Measurements from ENCODE around the gene ZNF143. TPM values are rescaled to one million over a fixed set of nuclear protein-coding genes. Genes with fewer than 3 reads are reported as not detected.

Gene ZNF143
- total RNA-seq, 4 donors from 2014 or later, result 33.3 to 42.6 (median 36.9) TPM

- peak; percentile 63 to 86 for ATAC-seq
- no peak for DNase-seq
- intact Hi-C loops (cut with DNase I; ENCODE audit: low total_unique reads) (no loop called here), in situ Hi-C loops (cut with MboI; ENCODE audit: low sequenced_read_pairs in 4 of 4) (loop anchor here in 2 of 4 donors (25.0 kb wide), 1 partner anchor 481 kb away; the partner anchor contains the start of gene NRIP3 (in 2 of the 2))
- Histone ChIP-seq H3K9me3 (no peaks in the 10 kb centered on the region), H3K27me3 (no peaks in the 10 kb centered on the region), H3K36me3 (peaks cover 0 to 52% of the 10 kb centered on the region in 2 donors), H3K4me3 (no peak overlapping the region), H3K27ac (peak overlapping the region in 1 of 4 donors; percentile 26), H3K4me1 (peaks cover 11 to 23% of the 10 kb centered on the region in 2 donors)
- no peak for TF ChIP-seq POLR2A (IDR thresholded peaks at IDR 0.05)
- TF ChIP-seq, protein P1, sequence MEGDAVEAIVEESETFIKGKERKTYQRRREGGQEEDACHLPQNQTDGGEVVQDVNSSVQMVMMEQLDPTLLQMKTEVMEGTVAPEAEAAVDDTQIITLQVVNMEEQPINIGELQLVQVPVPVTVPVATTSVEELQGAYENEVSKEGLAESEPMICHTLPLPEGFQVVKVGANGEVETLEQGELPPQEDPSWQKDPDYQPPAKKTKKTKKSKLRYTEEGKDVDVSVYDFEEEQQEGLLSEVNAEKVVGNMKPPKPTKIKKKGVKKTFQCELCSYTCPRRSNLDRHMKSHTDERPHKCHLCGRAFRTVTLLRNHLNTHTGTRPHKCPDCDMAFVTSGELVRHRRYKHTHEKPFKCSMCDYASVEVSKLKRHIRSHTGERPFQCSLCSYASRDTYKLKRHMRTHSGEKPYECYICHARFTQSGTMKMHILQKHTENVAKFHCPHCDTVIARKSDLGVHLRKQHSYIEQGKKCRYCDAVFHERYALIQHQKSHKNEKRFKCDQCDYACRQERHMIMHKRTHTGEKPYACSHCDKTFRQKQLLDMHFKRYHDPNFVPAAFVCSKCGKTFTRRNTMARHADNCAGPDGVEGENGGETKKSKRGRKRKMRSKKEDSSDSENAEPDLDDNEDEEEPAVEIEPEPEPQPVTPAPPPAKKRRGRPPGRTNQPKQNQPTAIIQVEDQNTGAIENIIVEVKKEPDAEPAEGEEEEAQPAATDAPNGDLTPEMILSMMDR (IDR thresholded peaks at IDR 0.05 in 4 of 5, conservative IDR thresholded peaks at IDR 0.05 in 1 of 5), result no peak
Observed at GRCh38 chr11:9493492-9493891, 32.7 kb downstream of the ZNF143 start.

DNA sequence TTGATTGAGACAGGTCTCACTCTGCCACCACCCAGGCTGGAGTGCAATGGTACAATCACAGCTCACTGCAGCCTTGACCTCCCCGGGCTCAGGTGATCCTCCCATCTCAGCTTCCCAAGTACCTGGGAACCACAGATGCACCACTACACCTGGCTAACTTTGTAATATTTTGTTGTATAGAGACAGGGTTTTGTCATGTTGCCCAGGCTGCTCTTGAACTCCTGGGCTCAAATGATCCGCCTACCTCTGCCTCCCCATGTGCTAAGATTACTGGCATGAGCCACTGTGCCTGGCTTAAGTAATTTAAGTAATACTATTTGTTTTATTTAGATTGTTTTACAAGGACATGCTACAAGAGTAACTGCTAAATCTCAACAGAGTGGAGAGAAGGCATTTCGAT lies 33.5 kb downstream of the ZNF143 start:
- in situ Hi-C loops (cut with MboI; ENCODE audit: low sequenced_read_pairs in 4 of 4) (loop anchor here in 2 of 4 donors (25.0 kb wide), 1 partner anchor 482 kb away; the partner anchor contains the start of gene NRIP3 (in 2 of the 2)), intact Hi-C loops (cut with DNase I; ENCODE audit: low total_unique reads) (no loop called here)
- Histone ChIP-seq H3K27ac (no peak overlapping the region), H3K4me1 (peaks cover 6 to 17% of the 10 kb centered on the region in 2 donors), H3K4me3 (no peak overlapping the region), H3K27me3 (no peaks in the 10 kb centered on the region), H3K9me3 (no peaks in the 10 kb centered on the region), H3K36me3 (peaks cover 0 to 60% of the 10 kb centered on the region in 2 donors)
- ATAC-seq, result no peak
- TF ChIP-seq POLR2A (IDR thresholded peaks at IDR 0.05), result no peak
- TF ChIP-seq, protein P1 (IDR thresholded peaks at IDR 0.05 in 4 of 5, conservative IDR thresholded peaks at IDR 0.05 in 1 of 5), result no peak
- no peak for DNase-seq

- DNase-seq (no peak), ATAC-seq (no peak)
- H3K4me3 ChIP-seq, result no peak overlapping the region
- no peak for TF ChIP-seq POLR2A (IDR thresholded peaks at IDR 0.05)
- TF ChIP-seq, protein P1 (IDR thresholded peaks at IDR 0.05 in 4 of 5, conservative IDR thresholded peaks at IDR 0.05 in 1 of 5), result no peak
- H3K27ac ChIP-seq, result no peak overlapping the region
- H3K36me3 ChIP-seq, result peaks cover 0 to 72% of the 10 kb centered on the region in 2 donors
- H3K27me3 ChIP-seq, result no peaks in the 10 kb centered on the region
- H3K4me1 ChIP-seq, result peaks cover 4 to 7% of the 10 kb centered on the region in 2 donors
- in situ Hi-C loops (cut with MboI; ENCODE audit: low sequenced_read_pairs in 4 of 4) (loop anchor here in 2 of 4 donors (25.0 kb wide), 1 partner anchor 484 kb away; the partner anchor contains the start of gene NRIP3 (in 2 of the 2)), intact Hi-C loops (cut with DNase I; ENCODE audit: low total_unique reads) (no loop called here)
- no peaks in the 10 kb centered on the region for H3K9me3 ChIP-seq
Observed at GRCh38 chr11:9495803-9496514, 35.1 kb downstream of the ZNF143 start.

DNA sequence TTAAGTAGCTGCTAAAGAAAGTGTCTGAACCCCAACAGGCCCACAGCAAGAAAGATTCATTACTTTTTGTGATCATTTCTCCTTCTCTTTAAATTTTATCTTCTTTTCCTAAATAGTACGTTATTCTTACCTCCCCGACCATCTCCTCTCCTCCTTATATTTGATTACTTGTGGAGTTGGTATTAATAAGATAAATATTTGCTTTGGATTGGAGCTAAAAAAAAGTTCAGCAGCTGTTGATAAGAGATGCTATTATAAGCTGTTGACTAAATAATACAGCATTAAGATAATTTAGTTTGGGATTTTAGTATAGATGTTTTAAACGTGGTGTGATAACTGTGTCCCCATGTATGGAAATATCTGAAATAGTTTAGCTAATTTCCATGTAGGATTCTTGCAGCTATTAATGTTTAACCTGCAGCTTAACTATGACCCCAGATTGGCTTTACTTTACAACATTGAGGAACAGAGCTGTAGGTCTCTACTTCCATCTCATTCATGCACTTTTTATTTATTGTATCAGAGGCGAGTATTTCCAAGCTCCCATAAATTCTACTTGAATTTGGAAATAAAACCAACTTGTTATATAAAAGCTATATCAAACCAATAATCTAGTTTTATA lies 37.8 kb downstream of the ZNF143 start:
- Histone ChIP-seq H3K4me1 (peaks cover 4% of the 10 kb centered on the region in 2 donors), H3K36me3 (peaks cover 0 to 81% of the 10 kb centered on the region in 2 donors), H3K27ac (no peak overlapping the region), H3K27me3 (no peaks in the 10 kb centered on the region), H3K9me3 (no peaks in the 10 kb centered on the region), H3K4me3 (no peak overlapping the region)
- ATAC-seq (no peak), DNase-seq (no peak)
- in situ Hi-C loops (cut with MboI; ENCODE audit: low sequenced_read_pairs in 4 of 4) (loop anchor here in 2 of 4 donors (25.0 kb wide), 1 partner anchor 486 kb away; the partner anchor contains the start of gene NRIP3 (in 2 of the 2)), intact Hi-C loops (cut with DNase I; ENCODE audit: low total_unique reads) (no loop called here)
- no peak for TF ChIP-seq POLR2A (IDR thresholded peaks at IDR 0.05)
- TF ChIP-seq, protein P1 (IDR thresholded peaks at IDR 0.05 in 4 of 5, conservative IDR thresholded peaks at IDR 0.05 in 1 of 5), result no peak

Measured in gastrocnemius medialis (tissue), 4 donors.